ENCODE data around the gene PHETA1. TPM values are rescaled to one million over a fixed set of nuclear protein-coding genes. Genes with fewer than 3 reads are reported as not detected.

The PHETA1 gene
- total RNA-seq, 1 experiment from 2014 or later, result 10.6 TPM

GRCh38 chr12:111405149-111405858 is 36.4 kb upstream of the PHETA1 start:
- Histone ChIP-seq H3K9me3 (ENCODE audit: control insufficient read depth in 1 of 2, insufficient read depth in 1 of 2, low read depth in 1 of 2, low read length in 2 of 2) (no peaks in the 10 kb centered on the region), H4K20me1 (ENCODE audit: insufficient read depth) (no peaks in the 10 kb centered on the region), H3K9ac (ENCODE audit: low read length) (peak overlapping the region; percentile 26), H3K27ac (ENCODE audit: low read depth, low read length) (peak overlapping the region; percentile 38; the same call in 1 of the 2 replicates), H3K4me2 (ENCODE audit: low read length) (peak overlapping the region; percentile 99), H3K4me1 (ENCODE audit: control insufficient read depth in 1 of 2, insufficient read depth in 2 of 2, low read length in 2 of 2) (peaks cover 26 to 54% of the 10 kb centered on the region in 2 experiments), H3K9me2 (ENCODE audit: insufficient read depth) (no peaks in the 10 kb centered on the region), H2AFZ (ENCODE audit: low read depth, low read length, poor library complexity, severe bottlenecking) (no peak overlapping the region), H3K36me3 (ENCODE audit: control insufficient read depth in 1 of 2, insufficient read depth in 2 of 2, low read length in 2 of 2) (no peaks in the 10 kb centered on the region), H3K4me3 (replicated peaks in 1 of 2; ENCODE audit: low read depth in 1 of 2, low read length in 2 of 2) (peak overlapping the region; percentile 30 to 91), H3K79me2 (ENCODE audit: insufficient read depth, low read length) (peaks cover 30% of the 10 kb centered on the region), H3K27me3 (ENCODE audit: insufficient read depth, low read length) (no peaks in the 10 kb centered on the region)
- BruUV-seq (replicated peaks), result no TSS peak
- ChIA-PET POLR2A (no interaction called here), CTCF (interaction anchor here (1.2 to 1.6 kb wide), 2 partner anchors 8 to 46 kb away, joined by 3 to 6 read pairs; no protein-coding TSS in a partner anchor), RAD21 (ENCODE audit: low non-redundant PET in 1 of 2, low total read pairs in 2 of 2, uncharacterized antibody in 2 of 2, unreplicated experiment in 2 of 2) (no interaction called here)
- TF ChIP-seq JUND (IDR thresholded peaks at IDR 0.05) (no peak), TCF7L2 (IDR thresholded peaks at IDR 0.05; ENCODE audit: borderline replicate concordance, extremely low read depth, insufficient read depth, insufficient read length) (peak; percentile 18), EGR1 (IDR thresholded peaks at IDR 0.05; ENCODE audit: low read depth) (no peak), CTCF (IDR thresholded peaks at IDR 0.05 in 2 of 3, conservative IDR thresholded peaks at IDR 0.05 in 1 of 3; ENCODE audit: borderline replicate concordance in 1 of 3, insufficient read depth in 1 of 3, low read depth in 2 of 3, low read length in 2 of 3) (peak in 1 of 3 experiments; percentile 67; a peak in 3 of 6 replicates)
- intact Hi-C loops (cut with micrococcal nuclease), result no loop called here
- ATAC-seq (peak; percentile 84), DNase-seq (ENCODE audit: low read depth, low spot score) (peak; percentile 87)

Measured in HCT116 (cell line).